ENCODE results near the gene KLRF2. TPM values are rescaled to one million over a fixed set of nuclear protein-coding genes. Genes with fewer than 3 reads are reported as not detected.

Gene KLRF2
- not detected for polyA plus RNA-seq (2013, experiment 1 of 2)
- not detected for polyA plus RNA-seq (2013, experiment 2 of 2)

GRCh38 chr12:9881246-9881645 is at the start of gene KLRF2:
KLRF2 (plus strand) TSS chr12:9881489; CDS start chr12:9881596, 107 bp downstream.
- H2AFZ ChIP-seq (ENCODE audit: low read depth, low read length): no peak within 1 kb of the TSS
- H3K4me1 ChIP-seq (ENCODE audit: control insufficient read depth, insufficient read depth, low read depth, low read length): no peaks in the 10 kb centered on the region
- no peak within 1 kb of the TSS for H3K18ac ChIP-seq (ENCODE audit: low read depth in 1 of 2, low read length in 2 of 2)
- H3K27ac ChIP-seq (ENCODE audit: low read length, poor library complexity, severe bottlenecking): no peak within 1 kb of the TSS
- no peak within 1 kb of the TSS for H2BK15ac ChIP-seq (ENCODE audit: low read depth, poor library complexity, severe bottlenecking)
- no peaks in the 10 kb centered on the region for H3K36me3 ChIP-seq (ENCODE audit: control insufficient read depth in 1 of 2, insufficient read depth in 2 of 2, low read depth in 1 of 2, low read length in 2 of 2)
- H4K8ac ChIP-seq (ENCODE audit: low read length): no peak within 1 kb of the TSS
- 100% methylated on average over 3 of the region's 3 CpGs for WGBS
- H3K4ac ChIP-seq (ENCODE audit: low read depth in 1 of 2, low read length in 2 of 2): no peak within 1 kb of the TSS
- no peak within 1 kb of the TSS for H2BK5ac ChIP-seq (ENCODE audit: low read depth, low read length, poor library complexity, severe bottlenecking)
- no peak within 1 kb of the TSS for H2AK5ac ChIP-seq (ENCODE audit: low read length, severe bottlenecking)
- H4K91ac ChIP-seq (ENCODE audit: low read length): no peak within 1 kb of the TSS
- H3K9ac ChIP-seq (ENCODE audit: low read length): no peak within 1 kb of the TSS
- no peak within 1 kb of the TSS for H3K4me2 ChIP-seq (ENCODE audit: low read length, poor library complexity, severe bottlenecking)
- H2BK12ac ChIP-seq (ENCODE audit: low read length in 2 of 2): no peak within 1 kb of the TSS
- no peak within 1 kb of the TSS for H3K14ac ChIP-seq (ENCODE audit: low read length in 2 of 2)
- H3K23ac ChIP-seq (ENCODE audit: low read length in 2 of 2): no peak within 1 kb of the TSS
- H3K9me3 ChIP-seq (ENCODE audit: control insufficient read depth, low read length): no peaks in the 10 kb centered on the region
- no peaks in the 10 kb centered on the region for H3K27me3 ChIP-seq (ENCODE audit: control insufficient read depth in 1 of 2, insufficient read depth in 1 of 2, low read length in 2 of 2)
- H2BK120ac ChIP-seq (ENCODE audit: low read depth, low read length): no peak within 1 kb of the TSS
- no peak within 1 kb of the TSS for H3K4me3 ChIP-seq (ENCODE audit: insufficient read depth in 1 of 2, low read depth in 1 of 2, low read length in 2 of 2)
- DNase-seq: no peak
- no peaks in the 10 kb centered on the region for H3K79me1 ChIP-seq (replicated peaks; ENCODE audit: low read length, poor library complexity, severe bottlenecking)

GRCh38 chr12:9831720-9832119 is 49.6 kb upstream of the KLRF2 start:
- no peak for DNase-seq
- Histone ChIP-seq H3K4me2 (ENCODE audit: low read length, poor library complexity, severe bottlenecking) (no peak overlapping the region), H3K9me3 (ENCODE audit: control insufficient read depth, low read length) (no peaks in the 10 kb centered on the region), H3K4ac (ENCODE audit: low read depth in 1 of 2, low read length in 2 of 2) (no peak overlapping the region), H2BK120ac (ENCODE audit: low read depth, low read length) (no peak overlapping the region), H2BK5ac (ENCODE audit: low read depth, low read length, poor library complexity, severe bottlenecking) (no peak overlapping the region), H3K79me1 (replicated peaks; ENCODE audit: low read length, poor library complexity, severe bottlenecking) (no peaks in the 10 kb centered on the region), H3K4me1 (ENCODE audit: control insufficient read depth, insufficient read depth, low read depth, low read length) (no peaks in the 10 kb centered on the region), H3K14ac (ENCODE audit: low read length in 2 of 2) (no peak overlapping the region), H3K36me3 (ENCODE audit: control insufficient read depth in 1 of 2, insufficient read depth in 2 of 2, low read depth in 1 of 2, low read length in 2 of 2) (no peaks in the 10 kb centered on the region), H3K23ac (ENCODE audit: low read length in 2 of 2) (no peak overlapping the region), H2AK5ac (ENCODE audit: low read length, severe bottlenecking) (no peak overlapping the region), H4K8ac (ENCODE audit: low read length) (no peak overlapping the region), H2BK12ac (ENCODE audit: low read length in 2 of 2) (no peak overlapping the region), H4K91ac (ENCODE audit: low read length) (no peak overlapping the region), H3K18ac (ENCODE audit: low read depth in 1 of 2, low read length in 2 of 2) (no peak overlapping the region), H3K4me3 (ENCODE audit: insufficient read depth in 1 of 2, low read depth in 1 of 2, low read length in 2 of 2) (no peak overlapping the region), H3K27ac (ENCODE audit: low read length, poor library complexity, severe bottlenecking) (no peak overlapping the region), H3K27me3 (ENCODE audit: control insufficient read depth in 1 of 2, insufficient read depth in 1 of 2, low read length in 2 of 2) (no peaks in the 10 kb centered on the region), H2BK15ac (ENCODE audit: low read depth, poor library complexity, severe bottlenecking) (no peak overlapping the region), H3K9ac (ENCODE audit: low read length) (no peak overlapping the region), H2AFZ (ENCODE audit: low read depth, low read length) (no peak overlapping the region)
- WGBS: no CpG with 5 or more reads among the region's 3 CpGs

- Histone ChIP-seq H4K91ac (ENCODE audit: low read length) (no peak overlapping the region), H2AFZ (ENCODE audit: low read depth, low read length) (no peak overlapping the region), H3K36me3 (ENCODE audit: control insufficient read depth in 1 of 2, insufficient read depth in 2 of 2, low read depth in 1 of 2, low read length in 2 of 2) (no peaks in the 10 kb centered on the region), H3K23ac (ENCODE audit: low read length in 2 of 2) (no peak overlapping the region), H3K4ac (ENCODE audit: low read depth in 1 of 2, low read length in 2 of 2) (no peak overlapping the region), H3K4me2 (ENCODE audit: low read length, poor library complexity, severe bottlenecking) (no peak overlapping the region), H2BK12ac (ENCODE audit: low read length in 2 of 2) (no peak overlapping the region), H2AK5ac (ENCODE audit: low read length, severe bottlenecking) (no peak overlapping the region), H3K14ac (ENCODE audit: low read length in 2 of 2) (no peak overlapping the region), H3K79me1 (replicated peaks; ENCODE audit: low read length, poor library complexity, severe bottlenecking) (no peaks in the 10 kb centered on the region), H3K4me1 (ENCODE audit: control insufficient read depth, insufficient read depth, low read depth, low read length) (no peaks in the 10 kb centered on the region), H3K9me3 (ENCODE audit: control insufficient read depth, low read length) (peaks cover 7% of the 10 kb centered on the region), H3K18ac (ENCODE audit: low read depth in 1 of 2, low read length in 2 of 2) (no peak overlapping the region), H2BK15ac (ENCODE audit: low read depth, poor library complexity, severe bottlenecking) (no peak overlapping the region), H3K9ac (ENCODE audit: low read length) (no peak overlapping the region), H4K8ac (ENCODE audit: low read length) (no peak overlapping the region), H2BK120ac (ENCODE audit: low read depth, low read length) (no peak overlapping the region), H3K4me3 (ENCODE audit: insufficient read depth in 1 of 2, low read depth in 1 of 2, low read length in 2 of 2) (no peak overlapping the region), H3K27ac (ENCODE audit: low read length, poor library complexity, severe bottlenecking) (no peak overlapping the region), H3K27me3 (ENCODE audit: control insufficient read depth in 1 of 2, insufficient read depth in 1 of 2, low read length in 2 of 2) (no peaks in the 10 kb centered on the region), H2BK5ac (ENCODE audit: low read depth, low read length, poor library complexity, severe bottlenecking) (no peak overlapping the region)
- no peak for DNase-seq
- WGBS: 82% methylated on average over 2 of the region's 3 CpGs
Observed at GRCh38 chr12:9843407-9843806, 37.9 kb upstream of the KLRF2 start.

- Histone ChIP-seq H3K18ac (ENCODE audit: low read depth in 1 of 2, low read length in 2 of 2) (no peak overlapping the region), H3K79me1 (replicated peaks; ENCODE audit: low read length, poor library complexity, severe bottlenecking) (no peaks in the 10 kb centered on the region), H3K27ac (ENCODE audit: low read length, poor library complexity, severe bottlenecking) (no peak overlapping the region), H3K27me3 (ENCODE audit: control insufficient read depth in 1 of 2, insufficient read depth in 1 of 2, low read length in 2 of 2) (no peaks in the 10 kb centered on the region), H3K36me3 (ENCODE audit: control insufficient read depth in 1 of 2, insufficient read depth in 2 of 2, low read depth in 1 of 2, low read length in 2 of 2) (peaks cover 0 to 25% of the 10 kb centered on the region in 2 experiments), H2AK5ac (ENCODE audit: low read length, severe bottlenecking) (no peak overlapping the region), H2BK12ac (ENCODE audit: low read length in 2 of 2) (no peak overlapping the region), H2BK15ac (ENCODE audit: low read depth, poor library complexity, severe bottlenecking) (no peak overlapping the region), H3K4me2 (ENCODE audit: low read length, poor library complexity, severe bottlenecking) (no peak overlapping the region), H3K4me3 (ENCODE audit: insufficient read depth in 1 of 2, low read depth in 1 of 2, low read length in 2 of 2) (no peak overlapping the region), H2BK120ac (ENCODE audit: low read depth, low read length) (no peak overlapping the region), H2BK5ac (ENCODE audit: low read depth, low read length, poor library complexity, severe bottlenecking) (no peak overlapping the region), H4K8ac (ENCODE audit: low read length) (no peak overlapping the region), H3K4me1 (ENCODE audit: control insufficient read depth, insufficient read depth, low read depth, low read length) (no peaks in the 10 kb centered on the region), H3K9me3 (ENCODE audit: control insufficient read depth, low read length) (peaks cover 17% of the 10 kb centered on the region), H3K9ac (ENCODE audit: low read length) (no peak overlapping the region), H3K23ac (ENCODE audit: low read length in 2 of 2) (no peak overlapping the region), H3K4ac (ENCODE audit: low read depth in 1 of 2, low read length in 2 of 2) (no peak overlapping the region), H2AFZ (ENCODE audit: low read depth, low read length) (no peak overlapping the region), H4K91ac (ENCODE audit: low read length) (no peak overlapping the region), H3K14ac (ENCODE audit: low read length in 2 of 2) (no peak overlapping the region)
- no peak for DNase-seq
- WGBS: 77% methylated on average over 5 of the region's 5 CpGs
Observed at GRCh38 chr12:9848899-9849298, 32.4 kb upstream of the KLRF2 start.
